HG03135 (cell line): Measurements from ENCODE around the gene NDST3.
"Not testable (repeated sequence)": the region's sequence is repeated elsewhere in the genome, so short reads cannot be mapped to it uniquely, and the experiment has no call there.

ENCODE experiments used
- ATAC-seq: cut with Tn5 transposase; IDR thresholded peaks from one replicate; pipeline ENCODE4 v1.9.1; 2021; ENCODE audit warnings: mild to moderate bottlenecking, moderate library complexity; ENCODE audit not compliant: unreplicated experiment

Gene NDST3

GRCh38 chr4:118265312-118266144, 231.2 kb downstream of the NDST3 start:
- no peak for ATAC-seq

- ATAC-seq = not testable (repeated sequence)
These were observed 231.8 kb downstream of the NDST3 start for GRCh38 chr4:118266145-118266496.

GRCh38 chr4:118268780-118269179, 234.5 kb downstream of the NDST3 start:
- ATAC-seq = no peak

- peak; percentile 52 for ATAC-seq
These were observed 236.2 kb downstream of the NDST3 start for GRCh38 chr4:118270492-118270891.

- no peak for ATAC-seq
These were observed 237.5 kb downstream of the NDST3 start for GRCh38 chr4:118271788-118272187.

GRCh38 chr4:118273642-118274041, 239.4 kb downstream of the NDST3 start:
- no peak for ATAC-seq

- ATAC-seq = no peak
These were observed 242.3 kb downstream of the NDST3 start for GRCh38 chr4:118276580-118276979.

GRCh38 chr4:118277243-118277642, 243.0 kb downstream of the NDST3 start:
- no peak for ATAC-seq

- ATAC-seq = peak; percentile 91
These were observed 244.4 kb downstream of the NDST3 start for GRCh38 chr4:118278473-118279274.

- ATAC-seq = no peak
These were observed 245.0 kb downstream of the NDST3 start for GRCh38 chr4:118279328-118279727.

- ATAC-seq = no peak
These were observed 245.7 kb downstream of the NDST3 start for GRCh38 chr4:118279920-118280432.

- no peak for ATAC-seq
These were observed 246.4 kb downstream of the NDST3 start for GRCh38 chr4:118280501-118281218.

- no peak for ATAC-seq
These were observed 247.5 kb downstream of the NDST3 start for GRCh38 chr4:118281611-118282442.

GRCh38 chr4:118282692-118283091, 248.4 kb downstream of the NDST3 start:
- no peak for ATAC-seq

GRCh38 chr4:118284169-118284568, 249.9 kb downstream of the NDST3 start:
- peak; percentile 48 for ATAC-seq

- ATAC-seq = no peak
These were observed 251.6 kb downstream of the NDST3 start for GRCh38 chr4:118285931-118286330.

- no peak for ATAC-seq
These were observed 252.4 kb downstream of the NDST3 start for GRCh38 chr4:118286685-118287084.

- no peak for ATAC-seq
These were observed 253.6 kb downstream of the NDST3 start for GRCh38 chr4:118287711-118288451.

- no peak for ATAC-seq
These were observed 255.5 kb downstream of the NDST3 start for GRCh38 chr4:118289794-118290193.

- no peak for ATAC-seq
These were observed 256.7 kb downstream of the NDST3 start for GRCh38 chr4:118290951-118291350.
